Breast epithelium (tissue), 4 donors: Measurements from ENCODE around the gene MYD88. TPM values are rescaled to one million over a fixed set of nuclear protein-coding genes. Genes with fewer than 3 reads are reported as not detected.

Experiments
- DNase-seq, 2 donors: peaks; one replicate each; pipeline ENCODE4 v3.0.0-alpha.2; 2019; ENCODE audit warnings: low spot score in 2 of 2
- H3K27ac ChIP-seq, 2 donors: fragments of 200-600 bp; sonication (generic) in 1 of 2; one replicate each; pipeline ENCODE4 v1.5.1; 2016 to 2019; ENCODE audit warnings: mild to moderate bottlenecking in 1 of 2
- H3K27me3 ChIP-seq, 2 donors: fragments of 200-600 bp; sonication (generic) in 1 of 2; one replicate each; pipeline versions ENCODE4 v1.5.1 to v1.6.0; 2017 to 2019; ENCODE audit warnings: control low read depth in 1 of 2, mild to moderate bottlenecking in 1 of 2
- H3K36me3 ChIP-seq: fragments of 200-600 bp; one replicate; pipeline ENCODE4 v1.5.1; 2019
- H3K4me1 ChIP-seq, 2 donors: fragments of 200-600 bp; sonication (generic); one replicate each; pipeline ENCODE4 v1.5.1; 2016 to 2019; ENCODE audit warnings: control low read depth in 1 of 2
- H3K4me3 ChIP-seq, 3 donors: fragments of 200-600 bp; sonication (generic); 1 replicate in 2 of 3; 2 replicates in 1 of 3; pipeline ENCODE4 v1.5.1; 2016 to 2019; ENCODE audit warnings: mild to moderate bottlenecking in 3 of 3, moderate library complexity in 2 of 3
- H3K9me3 ChIP-seq, 2 donors: fragments of 200-600 bp; sonication (generic) in 1 of 2; one replicate each; pipeline ENCODE4 v1.5.1; 2016 to 2019; ENCODE audit warnings: control low read depth in 1 of 2
- CTCF ChIP-seq, 3 donors: fragments of 450-650 bp; IDR thresholded peaks; one replicate each; pipeline ENCODE4 v1.5.1; 2016 to 2017; ENCODE audit warnings: antibody characterized with exemption in 3 of 3, mild to moderate bottlenecking in 3 of 3, moderate library complexity in 3 of 3
- POLR2A ChIP-seq: fragments of 450-650 bp; IDR thresholded peaks from one replicate; pipeline ENCODE4 v1.6.1; 2016; ENCODE audit warnings: antibody characterized with exemption, mild to moderate bottlenecking, moderate library complexity
- POLR2AphosphoS5 ChIP-seq, 3 donors: sonication (generic); formaldehyde crosslinking; IDR thresholded peaks; one replicate each; pipeline ENCODE4 v1.6.1; 2017; ENCODE audit warnings: antibody characterized with exemption in 3 of 3
- intact Hi-C: fragments of 100-400 bp; cut with DNase I; formaldehyde crosslinking; loops from one replicate; pipeline ENCODE4 v1.15.1; 2023; ENCODE audit warnings: low total_unique reads
- total RNA-seq, 3 donors: library from RNA; depleted of rRNA; stranded (reverse); fragments of >200 nt; gene quantifications; one replicate each; pipeline ENCODE4 v1.1.0, GENCODE V29; 2016

Gene MYD88
- total RNA-seq, 3 donors from 2014 or later, result 33.4 to 36.0 (median 35.3) TPM

DNA sequence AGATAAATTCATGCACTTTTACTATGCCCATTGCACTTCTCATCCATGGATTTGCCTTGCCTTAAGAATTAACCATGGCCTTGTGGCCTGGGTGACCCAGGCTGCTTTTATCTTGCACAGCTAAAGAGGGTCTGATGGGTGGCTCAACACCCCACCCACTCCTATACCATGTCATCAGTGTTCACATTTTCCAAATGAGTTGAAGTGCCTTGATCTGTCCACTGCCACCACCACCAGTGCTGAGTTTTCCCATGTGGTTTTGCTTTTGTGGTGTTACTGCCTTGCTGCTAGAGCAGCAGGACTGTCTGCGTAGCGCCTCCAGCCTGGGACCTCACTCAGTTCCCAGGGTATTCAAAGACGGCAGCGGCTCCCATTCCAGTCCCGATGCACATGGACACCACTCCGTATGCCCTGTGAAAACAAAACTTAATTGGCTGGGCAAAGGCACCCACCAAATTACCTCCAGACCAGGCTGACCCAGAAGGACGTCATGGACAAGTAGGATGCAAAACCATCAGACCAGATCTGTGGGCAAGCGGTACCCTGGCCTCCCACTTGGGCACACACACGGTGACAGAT lies 15.7 kb upstream of the MYD88 start:
- intact Hi-C loops, result no loop called here
- H3K36me3 ChIP-seq, result no peaks in the 10 kb centered on the region
- H3K4me1 ChIP-seq, result no peaks in the 10 kb centered on the region
- H3K27ac ChIP-seq, result no peak overlapping the region
- DNase-seq, result no peak
- H3K4me3 ChIP-seq, result no peak overlapping the region
- no peaks in the 10 kb centered on the region for H3K9me3 ChIP-seq
- no peaks in the 10 kb centered on the region for H3K27me3 ChIP-seq
- TF ChIP-seq CTCF (IDR thresholded peaks at IDR 0.05) (no peak), POLR2A (no peak), POLR2AphosphoS5 (IDR thresholded peaks at IDR 0.05) (no peak)

GRCh38 chr3:38124324-38125122 lies 13.9 kb upstream of the MYD88 start:
- H3K4me1 ChIP-seq, result no peaks in the 10 kb centered on the region
- peak in 1 of 2 donors; percentile 78 for DNase-seq
- H3K4me3 ChIP-seq, result no peak overlapping the region
- intact Hi-C loops, result no loop called here
- H3K9me3 ChIP-seq, result no peaks in the 10 kb centered on the region
- no peaks in the 10 kb centered on the region for H3K36me3 ChIP-seq
- no peak for TF ChIP-seq POLR2A
- TF ChIP-seq CTCF (IDR thresholded peaks at IDR 0.05), result no peak
- TF ChIP-seq POLR2AphosphoS5 (IDR thresholded peaks at IDR 0.05), result no peak
- no peak overlapping the region for H3K27ac ChIP-seq
- no peaks in the 10 kb centered on the region for H3K27me3 ChIP-seq

GRCh38 chr3:38125305-38126120 lies 12.9 kb upstream of the MYD88 start:
- H3K4me3 ChIP-seq, result no peak overlapping the region
- intact Hi-C loops, result no loop called here
- no peaks in the 10 kb centered on the region for H3K9me3 ChIP-seq
- no peaks in the 10 kb centered on the region for H3K27me3 ChIP-seq
- H3K27ac ChIP-seq, result no peak overlapping the region
- H3K4me1 ChIP-seq, result no peaks in the 10 kb centered on the region
- DNase-seq, result no peak
- H3K36me3 ChIP-seq, result no peaks in the 10 kb centered on the region
- TF ChIP-seq POLR2A (no peak), CTCF (IDR thresholded peaks at IDR 0.05) (no peak), POLR2AphosphoS5 (IDR thresholded peaks at IDR 0.05) (no peak)

GRCh38 chr3:38126121-38126892 lies 12.2 kb upstream of the MYD88 start:
- intact Hi-C loops, result no loop called here
- H3K36me3 ChIP-seq, result no peaks in the 10 kb centered on the region
- no peak for TF ChIP-seq CTCF (IDR thresholded peaks at IDR 0.05)
- no peak overlapping the region for H3K27ac ChIP-seq
- H3K4me1 ChIP-seq, result no peaks in the 10 kb centered on the region
- no peak for DNase-seq
- H3K4me3 ChIP-seq, result no peak overlapping the region
- no peaks in the 10 kb centered on the region for H3K27me3 ChIP-seq
- H3K9me3 ChIP-seq, result no peaks in the 10 kb centered on the region
